Upper lobe of right lung (tissue), 1 donor: ENCODE measurements around the gene MYOZ3. TPM values are rescaled to one million over a fixed set of nuclear protein-coding genes. Genes with fewer than 3 reads are reported as not detected.
A peak's percentile ranks its signal among the peaks of the same experiment; 100 is the strongest.

Experiments used
- ATAC-seq: fragments of 200-7000 bp; cut with Tn5 transposase; one replicate; pipeline ENCODE4 v1.9.1; 2020; ENCODE audit warnings: mild to moderate bottlenecking, moderate library complexity
- DNase-seq: peaks from one replicate; pipeline ENCODE4 v3.0.0-alpha.2; 2020
- H3K27ac ChIP-seq: fragments of 200-600 bp; one replicate; pipeline ENCODE4 v1.8.0; 2022
- H3K27me3 ChIP-seq: fragments of 200-600 bp; one replicate; pipeline ENCODE4 v1.8.0; 2022; ENCODE audit warnings: mild to moderate bottlenecking
- H3K36me3 ChIP-seq: fragments of 200-600 bp; one replicate; pipeline ENCODE4 v1.8.0; 2022
- H3K4me1 ChIP-seq: fragments of 200-600 bp; one replicate; pipeline ENCODE4 v1.8.0; 2022
- H3K4me3 ChIP-seq: fragments of 200-600 bp; one replicate; pipeline ENCODE4 v1.8.0; 2022; ENCODE audit warnings: mild to moderate bottlenecking
- H3K9me3 ChIP-seq: fragments of 200-600 bp; one replicate; pipeline ENCODE4 v1.8.0; 2022
- CTCF ChIP-seq: fragments of 200-600 bp; IDR thresholded peaks from one replicate; pipeline ENCODE4 v1.8.0; 2022; ENCODE audit warnings: antibody characterized with exemption
- intact Hi-C: fragments of 100-400 bp; cut with DNase I; formaldehyde crosslinking; loops from one replicate; pipeline ENCODE4 v1.11.0; 2022
- total RNA-seq: library from RNA; stranded (reverse); fragmentation: NEBNext Ultra II Directional; extraction: Animal tissue kit (Norgen Biotek cat#: 25700); gene quantifications from one replicate; pipeline ENCODE4 v1.2.1, GENCODE V29; 2021
- donor health status: DM: no; HTN: yes; CAD: no; lungs with severe emphysema.

The MYOZ3 gene
- total RNA-seq, 1 donor from 2014 or later = 1.7 TPM

- intact Hi-C loops = no loop called here
- ATAC-seq (no peak), DNase-seq (peak; percentile 37)
- no peak for TF ChIP-seq CTCF
- peak overlapping the region; percentile 86 for H3K27ac ChIP-seq
- peaks cover 79% of the 10 kb centered on the region for H3K4me1 ChIP-seq
- H3K36me3 ChIP-seq = no peaks in the 10 kb centered on the region
- no peaks in the 10 kb centered on the region for H3K9me3 ChIP-seq
- no peak overlapping the region for H3K4me3 ChIP-seq
- no peaks in the 10 kb centered on the region for H3K27me3 ChIP-seq
These were observed 22.3 kb upstream of the MYOZ3 start for GRCh38 chr5:150638488-150639376.

DNA sequence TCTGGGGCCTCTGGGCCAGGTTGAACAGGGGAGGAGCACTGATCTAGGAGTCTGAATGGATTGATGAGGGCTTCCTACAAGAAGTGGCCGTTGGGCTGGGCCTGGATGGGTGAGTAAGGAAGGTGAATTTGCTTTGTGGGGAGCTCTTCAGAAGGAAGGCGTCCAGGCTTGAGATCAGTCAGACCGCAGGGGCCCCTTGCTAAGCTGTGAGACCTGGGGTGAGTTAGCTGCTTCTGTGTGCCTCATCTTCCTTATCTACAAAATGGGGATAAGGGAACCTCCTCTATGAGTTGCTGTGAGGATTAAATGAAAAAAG lies 21.7 kb upstream of the MYOZ3 start:
- TF ChIP-seq CTCF = no peak
- Histone ChIP-seq H3K36me3 (no peaks in the 10 kb centered on the region), H3K27ac (peak overlapping the region; percentile 86), H3K4me3 (no peak overlapping the region), H3K4me1 (peaks cover 85% of the 10 kb centered on the region), H3K27me3 (no peaks in the 10 kb centered on the region), H3K9me3 (no peaks in the 10 kb centered on the region)
- DNase-seq (no peak), ATAC-seq (no peak)
- intact Hi-C loops = no loop called here

GRCh38 chr5:150639751-150640150 lies 21.3 kb upstream of the MYOZ3 start:
- no peaks in the 10 kb centered on the region for H3K36me3 ChIP-seq
- intact Hi-C loops = no loop called here
- no peaks in the 10 kb centered on the region for H3K9me3 ChIP-seq
- no peak for TF ChIP-seq CTCF
- H3K4me1 ChIP-seq = peaks cover 89% of the 10 kb centered on the region
- DNase-seq (no peak), ATAC-seq (no peak)
- no peaks in the 10 kb centered on the region for H3K27me3 ChIP-seq
- H3K4me3 ChIP-seq = no peak overlapping the region
- peak overlapping the region; percentile 86 for H3K27ac ChIP-seq

GRCh38 chr5:150640311-150641005 lies 20.6 kb upstream of the MYOZ3 start, which contains the start of gene SYNPO:
Gene SYNPO, plus strand, starts transcription at chr5:150640660. Its CDS starts 7,616 bp downstream, at chr5:150648276.
- intact Hi-C loops = no loop called here
- H3K27me3 ChIP-seq = no peaks in the 10 kb centered on the region
- peak; percentile 67 for ATAC-seq
- H3K36me3 ChIP-seq = no peaks in the 10 kb centered on the region
- no peak for TF ChIP-seq CTCF
- peak within 1 kb of the TSS; percentile 46 for H3K4me3 ChIP-seq
- DNase-seq = peak; percentile 85
- peak within 1 kb of the TSS; percentile 86 for H3K27ac ChIP-seq
- no peaks in the 10 kb centered on the region for H3K9me3 ChIP-seq
- H3K4me1 ChIP-seq = peaks cover 96% of the 10 kb centered on the region

DNA sequence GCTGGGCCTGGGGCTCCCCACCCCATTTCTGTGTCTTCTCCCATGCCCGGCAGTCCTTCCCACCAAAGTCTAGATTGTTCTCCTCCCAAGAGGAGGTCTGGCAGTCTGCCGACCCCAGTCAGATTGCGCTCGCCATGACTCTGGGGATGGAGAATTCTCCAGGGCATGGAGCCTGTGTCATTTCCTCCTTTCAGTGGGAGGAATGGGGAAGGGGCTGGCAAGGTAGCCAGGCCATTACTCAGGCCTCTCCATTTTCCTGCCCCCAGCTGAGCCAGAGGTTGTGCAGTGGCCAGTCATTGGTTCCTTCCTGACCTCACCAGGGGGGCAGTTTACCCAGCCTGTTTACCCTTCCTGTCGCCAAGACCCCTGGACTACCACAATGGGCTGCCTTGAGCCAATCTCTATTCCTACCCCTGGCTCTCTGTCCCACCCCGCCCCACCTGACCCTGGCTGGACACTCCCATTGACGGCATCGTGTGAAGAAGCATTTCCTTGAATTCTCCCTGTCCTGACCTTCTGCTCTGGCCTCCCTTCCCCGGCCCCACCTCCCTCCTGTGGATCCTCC lies 20.0 kb upstream of the MYOZ3 start:
- no peaks in the 10 kb centered on the region for H3K9me3 ChIP-seq
- H3K27ac ChIP-seq = peak overlapping the region; percentile 86
- intact Hi-C loops = no loop called here
- no peaks in the 10 kb centered on the region for H3K36me3 ChIP-seq
- peak; percentile 48 for ATAC-seq
- H3K27me3 ChIP-seq = no peaks in the 10 kb centered on the region
- no peak for TF ChIP-seq CTCF
- no peak for DNase-seq
- peak overlapping the region; percentile 46 for H3K4me3 ChIP-seq
- peaks cover 94% of the 10 kb centered on the region for H3K4me1 ChIP-seq
